IPS DF 4.7 (cell line): Measurements from ENCODE around the gene MARCHF5.
"Not testable (repeated sequence)": the region's sequence is repeated elsewhere in the genome, so short reads cannot be mapped to it uniquely, and the experiment has no call there.

Experiments used
- DNase-seq: peaks from one replicate; pipeline ENCODE4 v3.0.0-alpha.2; 2013; ENCODE audit warnings: low spot score; ENCODE audit errors: extremely low read depth

MARCHF5 gene

DNA sequence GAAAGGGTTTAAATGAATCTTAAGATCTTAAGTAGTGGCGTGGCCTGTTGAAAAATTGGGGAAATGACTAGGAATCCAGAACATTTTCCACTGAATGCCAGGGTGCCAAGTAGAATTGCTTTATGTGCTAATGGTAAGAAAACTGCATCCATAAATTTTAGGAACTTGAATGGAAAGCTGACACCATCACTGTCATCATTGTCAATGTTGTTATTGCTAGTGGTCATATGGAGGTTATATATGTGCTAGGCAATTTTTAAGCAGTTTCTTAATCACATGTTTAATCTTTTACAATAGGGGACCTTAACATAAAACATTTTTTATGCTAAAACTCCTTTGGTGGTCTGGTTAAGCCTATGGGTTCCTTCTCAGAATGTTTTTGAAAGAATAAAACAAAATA is 13.1 kb downstream of the MARCHF5 start:
- no peak for DNase-seq

DNA sequence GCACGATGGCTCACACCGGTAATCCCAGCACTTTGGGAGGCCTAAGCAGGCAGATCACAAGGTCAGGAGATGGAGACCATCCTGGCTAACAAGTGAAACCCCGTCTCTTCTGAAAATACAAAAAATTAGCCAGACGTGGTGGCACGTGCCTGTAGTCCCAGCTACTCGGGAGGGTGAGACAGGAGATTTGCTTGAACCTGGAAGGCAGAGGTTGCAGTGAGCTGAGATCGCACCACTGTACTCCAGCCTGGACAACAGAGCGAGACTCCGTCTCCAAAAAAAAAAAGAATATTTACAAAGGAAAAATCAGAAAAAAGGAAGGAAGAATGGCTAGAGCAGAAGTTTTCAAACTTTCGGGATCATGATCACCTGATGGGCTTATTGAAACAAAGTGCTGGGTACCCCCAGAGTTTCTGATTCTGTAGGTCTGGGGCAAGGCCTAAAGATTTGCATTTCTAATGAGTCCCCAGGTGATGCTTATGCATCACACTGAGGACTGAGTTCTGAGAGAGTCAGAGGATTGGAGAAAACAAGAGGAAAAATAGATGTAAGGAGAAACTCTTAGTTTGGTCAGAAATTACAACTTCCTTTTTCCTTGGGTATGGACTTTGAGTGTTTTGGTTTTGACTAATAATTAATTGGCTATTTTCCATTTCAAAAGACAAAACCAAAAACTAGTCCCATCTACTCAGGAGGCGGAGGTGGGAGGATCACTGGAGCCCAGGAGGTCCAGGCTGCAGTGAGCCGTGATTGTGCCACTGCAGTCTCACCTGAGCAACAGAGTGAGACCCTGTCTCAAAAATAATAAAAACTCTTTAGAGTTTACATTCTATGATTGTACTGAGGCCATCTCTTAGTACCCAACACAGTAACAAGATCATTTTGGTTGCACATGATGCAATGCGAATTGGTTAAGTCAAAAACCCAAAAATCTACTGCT is 14.4 kb downstream of the MARCHF5 start:
- DNase-seq = no peak

DNA sequence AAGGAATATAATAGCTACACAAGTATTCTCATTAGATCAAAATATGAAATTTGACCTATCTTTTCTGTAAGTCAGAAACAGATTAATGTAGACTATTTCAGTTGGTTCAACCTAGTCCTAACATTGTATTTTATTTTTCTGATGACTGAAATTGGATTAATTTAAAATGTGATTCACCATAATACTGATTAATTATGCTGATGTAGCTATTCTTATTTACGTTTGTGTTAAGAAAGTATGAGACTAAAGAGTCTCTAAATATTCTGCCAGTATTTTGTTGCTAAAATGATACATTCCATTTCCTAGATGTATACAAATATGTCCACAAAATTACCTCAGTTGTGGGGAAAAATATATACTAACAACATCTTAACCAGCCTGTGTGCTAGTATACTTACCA is 18.3 kb downstream of the MARCHF5 start:
- DNase-seq = no peak

DNA sequence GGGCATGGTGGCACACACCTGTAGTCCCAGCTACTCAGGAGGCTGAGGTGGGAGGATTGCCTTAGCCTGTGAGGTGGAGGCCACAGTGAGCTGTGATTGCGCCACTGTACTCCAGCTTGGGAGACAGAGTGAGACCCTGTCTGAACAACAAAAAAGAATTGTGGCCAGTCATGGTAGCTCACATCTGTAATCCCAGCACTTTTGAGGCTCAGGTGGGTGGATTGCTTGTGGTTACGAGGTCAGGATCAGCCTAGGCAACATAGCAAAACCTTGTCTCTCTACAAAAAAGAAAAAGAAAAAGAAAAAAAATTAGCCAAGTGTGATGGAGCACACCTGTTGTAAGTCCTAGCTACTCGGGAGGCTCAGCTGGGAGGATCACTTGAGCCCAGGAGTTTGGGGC is 22.8 kb downstream of the MARCHF5 start:
- no peak for DNase-seq

DNA sequence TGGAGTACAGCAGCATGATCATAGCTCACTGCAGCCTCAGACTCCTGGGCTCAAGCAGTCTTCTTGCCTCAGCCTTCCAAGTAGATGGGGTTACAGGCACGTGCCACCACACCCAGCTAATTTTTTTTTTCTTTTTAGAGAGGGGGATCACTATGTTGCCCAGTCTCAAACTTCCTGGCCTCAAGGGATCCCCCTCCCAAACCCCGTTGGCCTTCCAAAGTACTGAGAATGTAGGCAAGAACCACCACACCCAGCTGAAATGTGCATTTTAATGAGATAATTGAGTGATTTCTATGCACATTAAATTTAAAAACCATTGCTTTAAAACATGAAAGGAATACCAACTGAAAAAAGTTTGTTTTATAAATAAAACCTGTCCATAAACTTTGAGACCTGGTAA is 25.6 kb downstream of the MARCHF5 start:
- no peak for DNase-seq

DNA sequence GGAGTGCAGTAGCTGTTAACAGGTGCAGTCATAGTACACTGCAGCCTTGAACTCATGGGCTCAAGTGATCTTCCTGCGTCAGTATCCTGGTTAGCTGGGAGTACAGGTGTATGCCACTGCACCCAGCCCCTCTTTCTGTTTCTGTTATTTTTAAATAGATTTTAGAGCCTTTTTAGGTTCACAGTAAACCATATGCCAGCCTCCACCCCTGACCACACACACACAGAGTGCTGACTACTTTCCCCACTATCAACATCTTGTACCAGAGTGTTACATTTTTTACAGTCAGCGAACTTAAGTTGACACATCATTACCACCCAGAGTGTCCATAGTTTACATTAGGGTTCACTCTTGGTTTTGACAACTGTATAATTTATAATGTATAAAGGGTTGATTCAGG is 32.1 kb downstream of the MARCHF5 start:
- no peak for DNase-seq

DNA sequence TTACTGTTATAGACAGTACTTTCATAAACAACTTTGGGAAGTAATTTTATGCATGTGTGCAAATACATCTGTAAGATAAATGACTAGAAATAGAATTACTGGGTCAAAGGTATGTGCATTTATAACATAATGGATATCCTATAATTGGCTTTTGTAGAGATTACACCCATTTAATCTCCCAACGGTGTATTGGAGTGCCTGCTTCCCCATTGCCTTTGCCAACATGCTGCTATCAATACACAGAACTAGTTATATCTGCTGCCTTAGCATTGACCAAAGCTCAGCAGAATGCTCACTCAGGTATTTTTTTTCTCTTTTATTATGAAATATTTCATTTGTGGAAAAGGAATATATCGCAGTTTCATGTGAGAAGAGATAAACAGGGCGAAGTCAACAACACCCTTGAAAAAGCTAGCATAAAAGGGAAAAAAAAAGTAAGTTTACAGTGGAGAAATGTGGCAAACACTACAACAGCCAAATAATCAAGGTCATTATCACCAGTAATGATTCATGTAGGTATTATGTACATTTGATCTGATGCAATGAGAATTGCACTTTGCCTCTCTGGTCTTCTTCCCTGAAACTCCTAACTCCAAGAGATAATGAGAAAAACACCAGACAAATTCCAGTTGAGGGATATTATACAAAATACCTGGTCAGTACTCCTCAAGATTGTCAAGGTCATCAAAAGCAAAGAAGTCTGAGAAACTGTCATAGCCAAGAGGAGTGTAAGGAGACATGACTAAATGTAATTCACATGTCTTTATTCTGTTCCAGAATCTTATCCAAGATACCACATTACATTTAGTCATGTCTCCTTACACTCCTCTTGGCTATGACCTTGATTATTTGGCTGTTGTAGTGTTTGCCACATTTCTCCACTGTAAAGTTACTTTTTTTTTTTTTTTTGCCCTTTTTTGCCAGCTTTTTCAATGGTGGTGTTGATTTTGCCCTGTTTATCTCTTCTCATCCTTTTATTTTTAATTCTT is 36.8 kb downstream of the MARCHF5 start:
- DNase-seq = no peak

DNA sequence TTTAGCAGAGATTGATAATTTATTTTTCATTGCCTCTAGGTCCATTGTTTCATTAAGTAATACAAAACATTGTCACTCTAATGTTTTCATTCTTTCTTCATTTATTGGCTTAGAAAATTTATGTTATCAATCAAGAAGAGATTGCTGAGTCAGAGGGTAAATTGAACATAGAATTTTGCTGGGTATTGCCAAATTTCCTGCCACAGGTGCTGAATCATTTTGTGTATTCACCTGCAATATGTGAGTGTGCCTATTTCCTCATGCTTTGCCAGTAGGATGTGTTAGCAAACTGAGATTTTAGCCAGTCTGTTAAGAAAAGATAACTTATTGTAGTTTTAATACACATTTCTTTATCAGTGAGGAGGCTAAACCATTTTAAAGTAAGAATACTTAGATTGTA is 38.0 kb downstream of the MARCHF5 start:
- no peak for DNase-seq

DNA sequence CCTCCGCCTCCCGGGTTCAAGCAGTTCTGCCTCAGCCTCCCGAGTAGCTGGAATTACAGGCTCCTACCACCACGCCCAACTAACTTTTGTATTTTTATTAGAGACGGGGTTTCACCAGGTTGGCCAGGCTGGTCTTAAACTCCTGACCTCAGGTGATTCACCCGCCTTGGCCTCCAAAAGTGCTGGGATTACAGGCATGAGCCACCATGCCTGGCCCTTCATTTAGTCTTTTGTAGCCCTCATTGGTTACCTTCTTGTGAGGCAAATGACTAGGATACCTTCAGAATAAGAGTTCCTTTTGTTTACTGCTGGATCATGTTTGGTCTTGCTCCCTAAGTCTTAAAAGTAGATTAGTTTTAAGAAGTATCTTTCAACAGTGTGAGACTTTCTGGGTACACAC is 39.0 kb downstream of the MARCHF5 start:
- not testable (repeated sequence) for DNase-seq

DNA sequence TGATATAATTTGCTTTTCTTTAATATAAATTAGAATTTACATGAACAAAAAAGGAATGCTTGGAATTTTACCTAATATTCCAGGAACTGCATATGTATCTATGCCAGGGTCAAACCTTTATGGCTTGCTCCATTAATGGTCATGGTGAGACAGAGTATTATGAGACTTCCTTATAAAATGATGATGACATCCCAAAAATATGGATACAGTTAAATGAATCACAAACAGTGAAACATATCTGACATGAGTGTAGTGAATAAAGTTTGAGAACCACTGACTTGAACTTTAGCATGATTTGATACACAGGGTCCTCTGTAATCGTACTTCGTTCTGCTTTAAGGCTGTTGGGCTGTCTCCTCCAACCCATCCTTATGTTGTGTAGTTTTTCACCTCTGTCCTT is 51.8 kb downstream of the MARCHF5 start:
- DNase-seq = no peak

DNA sequence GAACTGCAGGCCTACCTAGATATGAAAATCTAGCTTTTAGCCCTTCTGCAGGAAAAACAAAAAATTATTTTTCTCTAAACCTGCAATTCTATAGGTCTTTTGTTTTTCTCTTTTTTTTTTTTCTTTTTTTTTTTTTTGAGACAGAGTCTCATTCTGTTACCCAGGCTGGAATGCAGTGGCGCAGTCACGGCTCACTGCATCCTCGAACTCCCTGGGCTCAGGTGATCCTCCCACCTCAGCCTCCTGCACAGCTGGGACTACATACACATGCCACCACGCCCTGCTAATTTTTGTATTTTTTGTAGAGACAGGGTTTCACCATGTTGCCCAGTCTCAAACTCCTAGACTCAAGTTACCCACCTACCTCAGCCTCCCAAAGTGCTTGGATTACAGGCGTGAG is 54.6 kb downstream of the MARCHF5 start:
- DNase-seq = not testable (repeated sequence)

DNA sequence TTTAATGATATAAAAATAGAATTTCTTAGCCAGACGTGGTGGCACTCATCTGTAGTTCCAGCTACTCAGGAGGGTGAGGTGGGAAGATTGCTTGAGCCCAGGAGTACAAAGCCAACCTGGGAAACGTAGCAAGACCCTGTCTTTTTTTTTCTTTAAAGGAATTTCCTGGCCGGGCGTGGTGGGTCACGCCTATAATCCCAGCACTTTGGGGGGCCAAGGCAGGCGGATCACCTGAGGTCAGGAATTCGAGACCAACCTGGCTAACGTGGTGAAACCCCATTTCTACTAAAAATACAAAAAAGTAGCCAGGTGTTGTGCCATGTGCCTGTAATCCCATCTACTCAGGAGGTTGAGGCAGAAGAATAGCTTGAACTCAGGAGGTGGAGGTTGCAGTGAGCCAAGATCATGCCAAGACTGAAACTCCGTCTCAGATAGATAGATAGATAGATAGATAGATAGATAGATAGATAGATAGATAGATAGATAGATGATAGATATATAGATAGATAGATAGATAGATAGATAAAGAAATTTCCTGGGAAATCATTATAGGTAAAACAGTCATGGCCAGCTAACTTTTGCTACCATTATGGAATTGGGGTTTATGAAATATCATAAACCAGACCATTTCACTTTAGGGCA is 56.2 kb downstream of the MARCHF5 start:
- DNase-seq = not testable (repeated sequence)

DNA sequence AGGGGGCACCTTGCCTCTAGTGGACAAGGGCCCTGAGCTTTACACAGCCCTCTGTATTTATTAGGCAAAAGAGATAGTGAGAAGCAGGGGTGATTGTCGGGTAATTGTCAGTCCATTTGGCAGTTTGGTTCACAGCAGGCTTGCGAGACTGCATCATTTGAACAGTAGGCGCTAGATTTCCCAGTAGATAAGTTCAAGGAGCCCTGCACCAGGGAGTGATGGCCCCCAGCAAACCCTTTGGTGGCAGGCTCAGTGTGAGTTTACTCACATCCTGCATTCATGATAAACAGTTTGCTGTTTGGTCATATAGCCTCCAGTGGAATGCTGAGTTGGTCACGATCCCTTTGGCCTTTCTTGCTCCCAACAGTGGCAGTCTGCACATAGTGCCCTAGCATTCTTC is 59.4 kb downstream of the MARCHF5 start:
- DNase-seq = no peak

DNA sequence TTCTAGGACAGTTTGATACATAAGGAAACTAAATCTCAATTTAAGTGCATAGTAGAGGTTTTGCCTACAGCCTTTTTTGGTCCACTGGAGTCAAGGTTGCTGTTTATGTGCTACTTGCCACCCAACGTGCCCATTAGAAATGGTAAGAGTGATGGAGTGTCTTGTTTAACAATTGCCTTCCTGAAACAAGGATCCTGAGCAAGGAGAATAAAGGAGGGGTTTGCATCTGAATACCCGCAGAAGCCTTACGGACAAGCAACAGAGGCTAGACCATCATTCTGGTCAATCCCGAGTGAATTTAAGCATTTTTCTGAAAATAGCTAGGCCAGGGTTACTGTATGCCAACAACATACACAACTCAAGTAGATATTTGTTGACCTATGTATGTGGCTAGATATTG is 63.6 kb downstream of the MARCHF5 start:
- no peak for DNase-seq

DNA sequence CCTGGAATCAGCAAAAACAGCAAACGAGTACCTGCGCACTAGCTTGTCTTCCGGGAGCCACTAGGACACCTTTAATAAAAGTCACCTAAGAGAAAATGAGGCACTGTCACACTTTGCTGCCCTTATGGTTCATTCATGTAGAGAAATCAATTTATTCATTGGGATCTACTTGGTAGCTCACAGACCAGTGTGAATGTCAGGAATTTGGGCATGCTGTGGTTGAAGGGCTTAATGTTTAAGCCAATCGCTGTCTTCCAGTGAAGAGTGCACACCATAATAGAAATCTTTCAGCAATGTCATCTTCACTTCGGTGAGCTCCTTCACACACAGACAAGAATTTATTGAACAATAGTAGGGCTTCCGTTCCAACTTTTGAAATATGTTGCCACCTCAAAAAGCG is 65.1 kb downstream of the MARCHF5 start:
- no peak for DNase-seq

DNA sequence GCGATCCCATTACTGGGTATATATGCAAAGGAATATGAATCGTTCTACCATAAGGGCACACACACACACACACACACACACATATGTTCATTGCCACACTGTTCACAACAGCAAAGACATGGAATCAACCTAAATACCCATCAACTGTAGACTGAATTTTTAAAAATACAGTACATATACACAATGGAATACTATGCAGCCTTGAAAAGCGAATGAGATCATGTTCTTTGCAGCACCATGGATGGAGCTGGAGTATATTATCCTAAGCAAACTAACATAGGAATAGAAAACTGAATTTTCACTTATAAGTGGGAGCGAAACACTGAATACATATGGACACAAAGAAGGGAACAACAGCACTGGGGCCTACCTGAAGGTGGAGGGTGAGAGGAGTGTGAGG is 72.5 kb downstream of the MARCHF5 start:
- DNase-seq = no peak

DNA sequence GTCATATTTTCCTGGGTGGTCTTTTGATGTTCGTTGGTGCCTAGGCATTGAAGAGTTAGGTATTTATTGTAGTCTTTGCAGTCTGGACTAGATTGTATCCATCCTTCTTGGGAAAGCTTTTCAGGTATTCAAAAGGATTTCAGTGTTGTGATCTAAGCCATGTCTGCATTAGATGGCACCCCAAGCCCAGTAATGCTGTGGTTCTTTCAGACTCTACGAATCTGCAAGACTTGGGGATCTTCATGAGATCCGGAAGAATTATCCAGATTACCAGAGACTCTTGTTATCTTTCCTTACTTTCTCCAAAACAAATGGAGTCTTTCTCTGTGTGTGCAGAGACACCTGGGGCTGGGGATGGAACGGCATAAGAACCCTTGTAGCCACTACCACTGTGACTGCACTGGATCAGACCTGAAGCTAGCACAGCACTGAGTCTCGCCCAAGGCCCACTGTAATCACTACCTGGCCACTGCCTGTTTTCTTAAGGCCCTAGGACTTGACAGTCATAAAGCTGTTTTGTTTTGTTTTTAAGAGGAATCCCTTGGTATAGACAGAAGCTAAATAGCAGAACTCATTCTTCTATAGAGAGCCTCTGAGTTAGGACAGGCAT is 75.5 kb downstream of the MARCHF5 start:
- DNase-seq = no peak

DNA sequence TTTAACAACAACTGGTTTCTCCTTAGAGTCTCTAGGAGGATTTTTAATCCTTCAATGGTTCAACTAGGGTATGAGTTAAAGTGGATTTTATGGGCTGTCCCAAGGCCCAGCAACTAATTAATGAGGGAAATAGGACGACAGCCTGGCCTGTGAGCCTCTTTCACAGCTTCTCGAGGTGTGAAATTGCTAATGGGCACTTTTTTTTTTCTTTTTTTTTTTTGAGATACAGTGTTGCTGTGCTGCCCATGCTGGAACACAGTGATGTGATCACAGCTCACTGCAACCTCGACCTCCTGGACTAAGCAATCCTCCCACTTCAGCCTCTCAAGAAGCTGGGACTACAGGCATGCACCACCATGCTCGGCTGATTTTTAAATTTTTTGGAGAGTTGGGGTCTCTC is 87.0 kb downstream of the MARCHF5 start:
- no peak for DNase-seq

DNA sequence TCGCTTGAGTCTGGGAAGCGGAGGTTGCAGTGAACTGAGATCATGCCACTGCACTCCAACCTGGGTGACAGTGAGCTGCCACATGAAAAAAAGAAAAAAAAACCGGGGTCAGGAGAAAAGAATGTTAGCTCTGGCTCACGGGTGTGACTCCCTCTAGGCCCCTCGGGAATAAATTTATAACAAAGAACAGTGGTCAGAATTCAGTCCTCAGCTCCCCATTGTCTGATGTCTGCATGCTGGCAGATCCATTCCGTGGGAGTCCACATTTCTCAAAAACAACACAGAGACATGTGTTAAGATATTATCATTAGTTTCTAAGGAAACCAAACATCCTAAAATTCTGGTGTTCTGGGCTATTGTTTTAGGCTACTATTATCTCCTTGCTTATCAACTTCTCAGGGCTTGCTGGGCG is 90.6 kb downstream of the MARCHF5 start:
- no peak for DNase-seq

DNA sequence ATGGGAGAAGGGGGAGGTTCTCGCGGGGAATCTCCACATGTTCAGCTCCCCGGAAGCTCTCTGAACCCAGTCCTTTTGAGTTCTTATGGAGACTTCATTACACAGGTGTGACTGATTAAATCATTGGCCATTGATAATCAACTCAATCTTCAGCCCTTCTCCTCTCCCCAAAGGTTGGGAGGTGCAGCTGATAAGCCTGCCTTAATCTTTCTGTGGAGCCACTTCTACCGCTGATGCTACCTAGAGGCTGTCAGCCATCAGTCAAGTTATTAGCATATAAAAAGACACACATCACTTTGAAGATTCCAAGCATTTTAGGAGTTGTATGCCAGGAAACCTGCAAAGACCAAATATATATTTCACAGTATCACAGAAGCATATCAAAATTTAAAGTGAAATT is 91.7 kb downstream of the MARCHF5 start:
- no peak for DNase-seq

DNA sequence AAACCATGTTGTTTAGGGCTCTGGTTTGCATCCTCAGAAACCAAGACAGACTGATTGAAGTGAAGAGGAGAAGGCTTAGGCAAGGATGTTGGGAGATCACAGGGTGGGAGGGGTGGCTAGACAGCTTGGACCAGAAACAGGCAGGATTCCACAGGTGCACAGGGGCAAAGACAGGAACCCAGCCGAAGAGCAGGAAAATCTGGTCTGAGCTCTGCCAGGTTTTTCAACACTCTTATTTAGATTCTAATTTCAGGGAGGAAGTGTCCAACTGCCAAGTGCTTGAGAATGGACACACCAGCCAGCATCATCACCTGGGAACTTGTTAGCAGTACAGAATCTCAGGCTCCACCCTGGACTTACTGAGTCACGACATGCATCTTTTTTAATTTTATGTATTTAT is 93.8 kb downstream of the MARCHF5 start:
- DNase-seq = no peak
